T-helper 2 cell treated with Interferon-gamma antibody and Interleukin-4, amounts not matched to agents 5 μg/mL and 100 μg/mL, for 36 hours (primary cell): ENCODE results near the gene ECE1.
"Not testable (repeated sequence)": the region's sequence is repeated elsewhere in the genome, so short reads cannot be mapped to it uniquely, and the experiment has no call there.

Source experiments
- DNase-seq: peaks from one replicate; pipeline ENCODE4 v3.0.0; 2021; ENCODE audit warnings: low spot score
- H3K27ac Mint-ChIP-seq: one replicate; pipeline ENCODE4 v1.8.0; 2021; ENCODE audit warnings: mild to moderate bottlenecking, mixed read lengths
- H3K27me3 Mint-ChIP-seq: one replicate; pipeline ENCODE4 v1.8.0; 2021; ENCODE audit warnings: low read depth, mixed read lengths
- H3K36me3 Mint-ChIP-seq: one replicate; pipeline ENCODE4 v1.8.0; 2021; ENCODE audit warnings: low read depth, mixed read lengths
- H3K4me1 Mint-ChIP-seq: one replicate; pipeline ENCODE4 v1.8.0; 2021; ENCODE audit warnings: low read depth, mixed read lengths
- H3K4me3 Mint-ChIP-seq: one replicate; pipeline ENCODE4 v1.8.0; 2022; ENCODE audit warnings: mild to moderate bottlenecking, moderate library complexity, mixed read lengths
- H3K9me3 Mint-ChIP-seq: one replicate; pipeline ENCODE4 v1.8.0; 2021; ENCODE audit warnings: mixed read lengths

Gene ECE1

DNA sequence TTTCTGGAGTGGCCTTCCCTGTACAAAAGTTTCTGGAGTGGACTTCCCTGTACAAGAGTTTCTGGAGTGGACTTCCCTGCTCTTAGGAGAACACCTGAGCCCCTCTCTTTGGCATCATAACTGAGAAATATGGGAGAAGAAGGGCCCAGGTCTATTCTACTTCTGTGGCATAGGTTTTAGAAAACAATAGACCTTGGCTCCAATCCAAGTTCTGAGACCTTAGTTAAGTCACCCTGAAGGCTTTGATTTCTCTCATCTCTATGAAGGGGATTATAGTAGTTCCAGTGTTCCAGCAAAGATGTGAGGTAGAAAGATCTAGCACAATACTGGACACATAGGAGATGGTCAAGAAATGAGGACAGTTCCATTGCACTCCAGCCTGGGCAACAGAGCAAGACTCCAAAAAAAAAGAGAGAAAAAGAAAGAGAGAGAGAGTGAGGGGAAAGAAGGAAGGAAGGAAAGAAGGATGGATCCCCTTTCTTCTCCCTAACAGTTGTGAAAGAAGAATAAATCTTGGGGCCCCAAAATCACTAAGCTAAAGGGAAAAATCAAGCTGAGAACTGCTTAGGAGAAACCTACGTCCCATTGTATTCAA lies 100.3 kb downstream of the ECE1 start:
- Mint-ChIP-seq H3K27ac (no peak overlapping the region), H3K27me3 (peaks cover 30% of the 10 kb centered on the region), H3K4me3 (no peak overlapping the region)

DNA sequence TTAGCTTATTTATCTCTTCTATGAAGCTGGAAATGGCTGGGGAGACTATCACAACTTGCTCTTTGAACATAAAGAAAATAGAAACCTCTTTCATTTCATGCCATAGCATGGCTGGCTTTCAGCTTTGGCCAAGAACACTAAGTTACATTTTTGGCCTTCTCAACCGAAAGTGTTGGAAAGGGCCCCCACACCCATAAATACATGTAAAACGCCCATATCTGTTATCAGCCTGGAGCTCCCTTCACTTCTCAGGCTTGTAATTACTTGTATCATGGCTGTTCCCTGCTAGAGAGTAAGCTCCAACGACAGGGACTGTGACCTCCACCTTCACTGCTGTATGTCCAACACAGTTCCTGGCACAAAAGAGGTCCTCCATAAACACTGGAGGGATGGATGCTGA lies 100.8 kb downstream of the ECE1 start:
- no peak for DNase-seq
- no peaks in the 10 kb centered on the region for H3K36me3 Mint-ChIP-seq
- H3K4me3 Mint-ChIP-seq: no peak overlapping the region
- no peaks in the 10 kb centered on the region for H3K9me3 Mint-ChIP-seq
- H3K4me1 Mint-ChIP-seq: peaks cover 9% of the 10 kb centered on the region
- H3K27ac Mint-ChIP-seq: no peak overlapping the region
- peaks cover 30% of the 10 kb centered on the region for H3K27me3 Mint-ChIP-seq

More for the DNA sequence above, 100.3 kb downstream of the ECE1 start:
- Mint-ChIP-seq H3K9me3 (no peaks in the 10 kb centered on the region), H3K4me1 (peaks cover 9% of the 10 kb centered on the region), H3K36me3 (no peaks in the 10 kb centered on the region)
- DNase-seq: no peak

DNA sequence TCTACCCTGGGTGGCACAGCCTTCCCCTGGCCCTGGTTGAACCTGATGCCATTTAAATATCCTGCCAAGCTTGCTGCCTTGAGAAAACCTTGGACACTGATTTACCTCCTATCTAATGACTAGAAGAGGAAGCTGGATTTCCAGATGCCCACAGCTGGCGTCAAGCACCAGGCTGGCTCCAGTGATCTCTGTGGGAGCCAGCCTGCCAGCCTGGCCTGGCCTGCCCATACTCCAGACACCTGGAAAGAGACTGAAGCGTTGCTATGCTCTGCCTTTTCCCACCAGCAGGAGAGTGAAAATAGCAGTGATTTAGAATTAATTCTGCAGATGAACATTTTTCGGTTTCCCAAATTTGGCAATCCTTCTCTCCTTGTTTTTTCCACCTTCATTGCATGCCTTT lies 102.0 kb downstream of the ECE1 start:
- Mint-ChIP-seq H3K27me3 (peaks cover 29% of the 10 kb centered on the region), H3K9me3 (no peaks in the 10 kb centered on the region), H3K4me1 (peaks cover 9% of the 10 kb centered on the region), H3K27ac (no peak overlapping the region), H3K4me3 (no peak overlapping the region), H3K36me3 (no peaks in the 10 kb centered on the region)
- no peak for DNase-seq

DNA sequence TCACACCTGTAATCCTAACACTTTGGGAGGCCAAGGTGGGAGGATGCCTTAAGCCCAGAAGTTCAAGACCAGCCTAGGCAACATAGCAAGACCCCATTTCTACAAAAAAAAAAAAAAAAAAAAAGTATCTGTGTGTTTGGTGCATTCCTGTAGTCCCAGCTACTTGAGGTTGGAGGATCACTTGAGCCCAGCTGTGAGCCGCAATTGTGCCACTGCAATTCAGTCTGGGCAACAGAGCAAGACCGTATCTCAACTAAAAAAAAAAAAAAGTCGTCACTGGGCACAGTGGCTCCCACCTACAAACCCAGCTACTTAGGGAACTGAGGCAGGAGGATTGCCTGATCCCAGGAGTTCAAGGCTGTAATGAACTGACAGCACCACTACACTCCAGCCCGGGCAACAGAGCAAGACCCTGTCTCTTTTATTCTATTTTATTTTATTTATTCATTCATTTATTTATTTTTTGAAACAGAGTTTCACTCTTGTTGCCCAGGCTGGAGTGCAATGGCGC lies 105.0 kb downstream of the ECE1 start:
- Mint-ChIP-seq H3K4me3 (no peak overlapping the region), H3K9me3 (no peaks in the 10 kb centered on the region), H3K36me3 (no peaks in the 10 kb centered on the region), H3K4me1 (peaks cover 4% of the 10 kb centered on the region), H3K27me3 (peaks cover 18% of the 10 kb centered on the region), H3K27ac (no peak overlapping the region)
- DNase-seq: no peak

DNA sequence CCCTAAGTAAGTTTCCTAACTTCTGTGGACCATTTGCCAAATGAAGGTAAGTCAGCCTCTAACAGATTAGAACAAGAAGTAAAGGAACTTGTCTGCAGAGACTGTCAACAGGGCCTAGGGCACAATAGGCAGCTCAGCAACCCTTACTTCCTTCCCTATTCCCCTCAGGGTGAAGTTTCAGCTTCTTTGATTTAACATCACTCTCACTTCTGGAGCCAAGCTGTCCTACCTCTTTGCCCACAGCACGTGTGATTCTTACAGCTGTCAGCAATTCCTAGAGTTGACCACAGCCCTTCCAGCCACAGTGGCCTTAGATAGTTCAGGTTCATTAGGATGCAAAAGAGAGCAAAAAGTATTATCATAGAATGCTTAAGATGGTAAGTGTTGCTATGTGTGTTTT lies 106.0 kb downstream of the ECE1 start:
- Mint-ChIP-seq H3K27me3 (peaks cover 12% of the 10 kb centered on the region), H3K4me3 (no peak overlapping the region), H3K27ac (no peak overlapping the region)

DNA sequence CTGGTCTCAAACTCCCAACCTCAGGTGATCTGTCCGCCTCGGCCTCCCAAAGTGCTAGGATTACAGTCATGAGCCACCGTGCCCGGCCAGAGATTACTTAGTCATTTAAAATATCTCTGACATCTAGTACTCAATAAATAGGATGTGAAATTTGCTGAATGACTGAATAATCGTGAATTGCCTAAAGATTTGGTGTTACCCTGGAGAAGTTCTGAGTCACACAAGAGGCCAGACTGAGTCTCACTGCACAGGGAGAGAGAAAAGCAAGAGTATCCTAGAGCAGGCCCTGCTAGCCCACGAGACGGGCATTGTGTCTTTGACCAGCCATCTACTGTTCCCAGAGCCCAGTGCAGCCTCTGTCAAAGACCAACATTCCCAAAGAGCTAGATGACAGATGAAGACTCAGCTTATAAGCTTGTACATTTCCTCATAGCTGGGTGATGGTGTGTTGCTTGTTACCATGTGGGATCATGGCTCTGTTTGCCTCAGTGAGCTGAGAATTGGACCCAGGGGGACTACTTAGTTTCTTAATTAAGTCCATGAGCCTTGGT lies 108.0 kb downstream of the ECE1 start:
- no peaks in the 10 kb centered on the region for H3K9me3 Mint-ChIP-seq
- H3K4me1 Mint-ChIP-seq: peaks cover 3% of the 10 kb centered on the region
- no peaks in the 10 kb centered on the region for H3K36me3 Mint-ChIP-seq
- no peak overlapping the region for H3K4me3 Mint-ChIP-seq
- DNase-seq: no peak
- peaks cover 2% of the 10 kb centered on the region for H3K27me3 Mint-ChIP-seq
- H3K27ac Mint-ChIP-seq: no peak overlapping the region

More for the DNA sequence above, 106.0 kb downstream of the ECE1 start:
- Mint-ChIP-seq H3K4me1 (no peaks in the 10 kb centered on the region), H3K9me3 (no peaks in the 10 kb centered on the region), H3K36me3 (no peaks in the 10 kb centered on the region)
- no peak for DNase-seq

DNA sequence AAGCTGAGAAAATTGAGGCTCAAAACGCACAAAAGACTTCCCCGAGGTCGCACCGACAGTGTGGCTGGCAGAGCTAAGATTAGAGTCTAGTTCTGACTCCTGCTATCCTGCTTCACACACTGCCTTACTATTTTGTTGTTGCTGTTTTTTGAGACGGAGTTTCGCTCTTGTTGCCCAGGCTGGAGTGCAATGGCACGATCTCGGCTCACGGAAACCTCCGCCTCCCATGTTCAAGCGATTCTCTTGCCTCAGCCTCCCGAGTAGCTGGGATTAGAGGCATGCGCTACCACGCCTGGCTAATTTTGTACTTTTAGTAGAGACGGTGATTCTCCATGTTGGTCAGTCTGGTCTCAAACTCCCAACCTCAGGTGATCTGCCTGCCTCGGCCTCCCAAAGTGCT lies 112.0 kb downstream of the ECE1 start:
- H3K27me3 Mint-ChIP-seq, DNase-seq, H3K27ac Mint-ChIP-seq, H3K36me3 Mint-ChIP-seq, H3K9me3 Mint-ChIP-seq: not testable (repeated sequence)
- Mint-ChIP-seq H3K4me1 (peaks cover 24% of the 10 kb centered on the region), H3K4me3 (peak overlapping the region; percentile 40)

DNA sequence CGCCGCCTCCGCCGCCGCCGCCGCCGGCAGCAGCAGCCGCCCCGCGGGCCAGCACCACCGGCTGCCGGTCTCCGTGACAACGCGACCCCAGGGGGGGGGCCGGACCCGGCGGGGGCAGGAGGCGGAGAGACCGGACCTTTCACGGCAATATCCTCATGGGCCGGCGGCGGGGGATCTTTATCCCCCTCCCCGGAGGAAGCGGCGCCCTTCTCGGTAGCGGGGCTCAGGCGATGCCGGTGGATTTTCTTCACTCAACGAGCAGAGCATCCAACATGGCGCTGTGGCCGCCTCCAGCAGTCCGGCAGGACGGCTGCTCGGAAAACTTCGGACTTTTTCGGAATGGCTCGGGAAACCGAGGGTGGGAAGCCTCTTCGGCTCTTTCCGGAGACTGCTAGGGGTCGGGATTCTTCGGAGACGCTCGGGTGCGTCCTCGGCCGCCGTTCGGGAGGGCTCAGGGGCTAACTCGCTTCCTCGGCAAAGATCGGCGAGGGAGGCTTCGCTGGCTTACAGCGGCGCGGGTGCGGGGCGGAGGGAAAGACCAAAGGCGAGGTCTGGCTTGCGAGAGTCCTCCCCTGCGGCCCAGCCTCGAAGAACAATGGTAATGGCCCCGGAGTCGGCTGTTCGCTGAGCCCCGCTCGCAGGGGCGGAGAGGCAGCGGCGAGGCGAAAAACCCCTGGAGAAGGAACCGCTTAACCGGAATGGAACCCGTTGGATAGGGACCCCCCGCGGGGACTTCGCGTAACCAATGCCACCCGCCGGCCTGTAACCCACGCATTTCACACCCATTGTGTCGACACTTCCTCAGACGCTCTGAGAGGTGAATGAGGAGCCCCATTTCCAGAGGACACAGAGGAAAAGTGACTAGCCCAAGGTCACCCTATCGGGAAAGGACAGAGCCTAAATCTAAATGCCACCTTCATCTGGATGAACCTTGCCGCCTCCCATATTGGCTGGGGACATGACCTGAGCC lies 113.4 kb downstream of the ECE1 start, which contains the start of gene EIF4G3:
Gene EIF4G3, minus strand, starts transcription at position 312 of the 970 bp plus-strand sequence. CDS start 174,155 bp downstream, outside the sequence.
- H3K9me3 Mint-ChIP-seq: no peaks in the 10 kb centered on the region
- H3K27me3 Mint-ChIP-seq: peaks cover 3% of the 10 kb centered on the region
- H3K4me3 Mint-ChIP-seq: peak within 1 kb of the TSS; percentile 85
- H3K27ac Mint-ChIP-seq: peak within 1 kb of the TSS; percentile 92
- peaks cover 28% of the 10 kb centered on the region for H3K4me1 Mint-ChIP-seq
- DNase-seq: peak; percentile 97
- H3K36me3 Mint-ChIP-seq: peaks cover 10% of the 10 kb centered on the region

DNA sequence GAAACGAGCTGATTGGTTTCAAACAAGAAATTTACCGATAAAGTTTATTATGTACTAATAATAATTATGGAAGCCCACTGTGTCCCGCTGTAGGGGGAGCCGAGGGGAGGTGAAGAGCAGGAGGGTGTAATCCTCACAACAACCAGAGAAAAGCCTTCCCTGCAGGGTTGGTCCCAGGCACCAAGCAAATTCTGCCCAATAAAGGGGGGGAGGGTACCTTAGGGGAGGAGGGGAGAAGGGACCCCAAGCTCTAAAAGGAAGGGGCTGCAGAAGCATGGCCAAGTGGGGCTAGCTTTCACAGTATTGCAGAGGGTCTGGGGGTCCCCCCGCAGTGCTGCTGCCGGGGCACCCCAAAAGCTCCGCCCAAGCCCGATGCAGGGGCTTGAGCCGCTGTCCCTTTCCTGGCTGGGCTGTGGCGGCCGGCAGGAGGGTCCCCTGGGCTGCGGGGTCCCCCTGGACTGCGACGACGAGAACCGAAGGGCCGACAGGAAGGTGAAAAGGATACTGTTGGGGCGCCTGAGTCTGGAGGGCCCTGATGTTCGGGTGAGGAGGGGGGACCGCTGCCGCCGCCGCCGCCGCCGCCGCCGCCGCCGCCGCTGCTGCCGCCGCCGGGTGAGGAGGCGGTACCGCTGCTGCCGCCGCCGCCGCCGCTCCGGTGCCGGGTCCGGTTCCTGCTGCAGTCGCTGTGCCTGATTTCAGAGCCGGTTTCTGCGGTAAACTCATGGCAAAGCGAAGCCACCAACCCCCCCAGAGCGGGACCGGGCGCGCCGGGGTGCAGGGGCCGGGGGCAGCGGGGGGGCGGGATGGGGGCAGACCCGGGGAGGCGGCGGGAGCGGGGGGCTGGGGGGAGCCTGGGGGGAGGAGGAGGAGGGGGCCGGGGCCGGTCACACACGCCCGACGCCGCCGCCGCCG lies 114.3 kb downstream of the ECE1 start:
- H3K36me3 Mint-ChIP-seq: peaks cover 17% of the 10 kb centered on the region

DNA sequence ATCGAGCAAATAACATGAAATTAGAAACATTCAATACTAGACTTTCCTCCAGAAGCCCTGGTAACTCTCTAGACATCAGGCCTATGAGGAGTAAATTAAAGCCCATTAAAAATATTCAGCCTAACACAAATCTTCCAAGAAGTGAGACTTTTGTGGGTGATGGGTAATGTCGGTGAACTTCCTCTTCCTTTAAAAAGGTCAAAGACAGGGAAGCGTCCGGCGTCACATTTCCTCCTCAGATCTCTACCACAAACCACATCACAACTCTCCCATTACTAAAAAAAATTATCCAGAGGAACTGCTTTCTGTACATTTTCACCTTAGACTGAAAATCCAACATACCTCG lies 115.0 kb downstream of the ECE1 start:
- peak; percentile 37 for DNase-seq
- Mint-ChIP-seq H3K9me3 (no peaks in the 10 kb centered on the region), H3K27me3 (peaks cover 3% of the 10 kb centered on the region), H3K4me1 (peaks cover 35% of the 10 kb centered on the region), H3K4me3 (peak overlapping the region; percentile 85), H3K27ac (peak overlapping the region; percentile 87), H3K36me3 (peaks cover 19% of the 10 kb centered on the region)

More for the DNA sequence above, 114.3 kb downstream of the ECE1 start:
- no peaks in the 10 kb centered on the region for H3K9me3 Mint-ChIP-seq
- peaks cover 35% of the 10 kb centered on the region for H3K4me1 Mint-ChIP-seq
- DNase-seq: peak; percentile 27
- peaks cover 3% of the 10 kb centered on the region for H3K27me3 Mint-ChIP-seq
- H3K4me3 Mint-ChIP-seq: peak overlapping the region; percentile 85
- peak overlapping the region; percentile 87 for H3K27ac Mint-ChIP-seq

DNA sequence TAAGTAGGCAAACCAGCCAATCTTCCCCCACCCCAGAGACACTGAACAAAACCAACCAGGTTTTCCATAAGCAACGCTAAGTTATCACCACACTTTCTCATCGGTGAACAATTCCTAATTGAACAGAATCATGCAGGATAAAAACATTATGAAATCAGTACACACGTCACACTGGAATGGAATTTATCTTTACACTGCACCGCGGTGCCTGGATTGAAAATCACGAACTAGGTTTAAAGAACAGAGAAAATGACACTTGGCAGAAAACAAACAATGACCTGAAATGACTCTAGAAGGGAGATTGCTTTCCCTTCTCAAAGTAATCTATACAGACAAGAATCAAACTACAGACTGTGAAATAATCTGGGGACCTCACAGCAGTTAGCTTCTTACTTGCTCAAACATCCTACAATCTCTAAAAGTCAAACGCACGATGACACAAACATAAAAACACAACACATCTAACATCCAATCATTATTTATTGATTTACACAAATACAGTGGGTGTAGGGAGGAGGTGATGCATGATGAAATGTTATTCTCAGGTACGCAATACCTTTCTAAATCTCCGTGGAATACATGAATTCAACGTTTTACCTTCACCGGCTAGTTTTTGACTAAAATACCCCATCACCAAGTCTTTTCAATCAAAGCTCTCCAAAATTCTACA lies 115.5 kb downstream of the ECE1 start:
- Mint-ChIP-seq H3K4me1 (peaks cover 35% of the 10 kb centered on the region), H3K27me3 (peaks cover 3% of the 10 kb centered on the region), H3K27ac (peak overlapping the region; percentile 87), H3K4me3 (peak overlapping the region; percentile 85), H3K9me3 (no peaks in the 10 kb centered on the region), H3K36me3 (peaks cover 21% of the 10 kb centered on the region)
- DNase-seq: no peak

DNA sequence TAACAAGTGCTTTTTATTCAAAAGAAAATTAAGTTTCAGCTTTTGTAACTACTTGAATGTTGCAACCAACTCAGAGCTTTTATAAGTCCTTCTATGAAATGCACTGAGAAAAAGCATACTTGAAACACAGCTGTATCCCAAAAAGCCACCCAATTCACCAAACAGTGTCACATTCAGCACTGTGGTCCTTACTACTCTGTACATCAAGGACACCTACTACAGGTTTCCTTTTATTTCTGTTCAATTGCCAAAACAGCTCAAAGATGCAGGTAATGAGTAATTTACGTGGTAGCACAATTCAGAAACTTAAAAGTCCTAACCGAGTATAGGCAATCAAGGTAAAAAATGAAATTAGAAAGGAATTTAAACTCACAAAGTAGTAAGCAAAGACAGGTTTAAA lies 116.0 kb downstream of the ECE1 start:
- DNase-seq: no peak
- H3K4me1 Mint-ChIP-seq: peaks cover 35% of the 10 kb centered on the region
- H3K27ac Mint-ChIP-seq: no peak overlapping the region
- peaks cover 3% of the 10 kb centered on the region for H3K27me3 Mint-ChIP-seq
- H3K9me3 Mint-ChIP-seq: no peaks in the 10 kb centered on the region
- peak overlapping the region; percentile 85 for H3K4me3 Mint-ChIP-seq
- peaks cover 21% of the 10 kb centered on the region for H3K36me3 Mint-ChIP-seq

DNA sequence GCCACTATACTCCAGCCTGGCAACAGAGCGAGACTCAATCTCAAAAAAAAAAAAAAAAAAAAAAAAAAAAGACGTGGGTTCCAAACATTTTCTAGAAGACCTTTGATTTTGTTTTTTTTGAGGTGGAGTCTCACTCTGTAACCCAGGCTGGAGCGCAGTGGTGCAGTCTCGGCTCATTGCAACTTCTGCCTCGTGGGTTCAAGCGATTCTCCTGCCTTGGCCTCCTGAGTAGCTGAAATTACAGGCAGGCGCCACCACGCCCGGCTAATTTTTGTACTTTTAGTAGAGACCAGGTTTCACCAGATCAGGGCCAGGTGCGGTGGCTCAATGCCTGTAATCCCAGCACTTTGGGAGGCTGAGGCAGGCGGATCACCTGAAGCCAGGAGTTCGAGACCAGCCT lies 117.2 kb downstream of the ECE1 start:
- not testable (repeated sequence) for H3K27ac Mint-ChIP-seq, H3K9me3 Mint-ChIP-seq
- peaks cover 23% of the 10 kb centered on the region for H3K36me3 Mint-ChIP-seq

More for the DNA sequence above, 117.2 kb downstream of the ECE1 start:
- H3K4me3 Mint-ChIP-seq, H3K27me3 Mint-ChIP-seq, DNase-seq: not testable (repeated sequence)
- peaks cover 35% of the 10 kb centered on the region for H3K4me1 Mint-ChIP-seq
